ENCODE data around the gene SLC6A5.

SLC6A5 gene

GRCh38 chr11:20604864-20605601 is 5.6 kb downstream of the SLC6A5 start:
- peaks cover 1% of the 10 kb centered on the region for H3K4me1 Mint-ChIP-seq
- H3K4me3 Mint-ChIP-seq: no peak overlapping the region
- no peaks in the 10 kb centered on the region for H3K9me3 Mint-ChIP-seq
- H3K27ac Mint-ChIP-seq: no peak overlapping the region
- H3K27me3 Mint-ChIP-seq (ENCODE audit: low read depth): peaks cover 88% of the 10 kb centered on the region
- H3K36me3 Mint-ChIP-seq (ENCODE audit: low read depth): no peaks in the 10 kb centered on the region
- TF ChIP-seq, protein P1, sequence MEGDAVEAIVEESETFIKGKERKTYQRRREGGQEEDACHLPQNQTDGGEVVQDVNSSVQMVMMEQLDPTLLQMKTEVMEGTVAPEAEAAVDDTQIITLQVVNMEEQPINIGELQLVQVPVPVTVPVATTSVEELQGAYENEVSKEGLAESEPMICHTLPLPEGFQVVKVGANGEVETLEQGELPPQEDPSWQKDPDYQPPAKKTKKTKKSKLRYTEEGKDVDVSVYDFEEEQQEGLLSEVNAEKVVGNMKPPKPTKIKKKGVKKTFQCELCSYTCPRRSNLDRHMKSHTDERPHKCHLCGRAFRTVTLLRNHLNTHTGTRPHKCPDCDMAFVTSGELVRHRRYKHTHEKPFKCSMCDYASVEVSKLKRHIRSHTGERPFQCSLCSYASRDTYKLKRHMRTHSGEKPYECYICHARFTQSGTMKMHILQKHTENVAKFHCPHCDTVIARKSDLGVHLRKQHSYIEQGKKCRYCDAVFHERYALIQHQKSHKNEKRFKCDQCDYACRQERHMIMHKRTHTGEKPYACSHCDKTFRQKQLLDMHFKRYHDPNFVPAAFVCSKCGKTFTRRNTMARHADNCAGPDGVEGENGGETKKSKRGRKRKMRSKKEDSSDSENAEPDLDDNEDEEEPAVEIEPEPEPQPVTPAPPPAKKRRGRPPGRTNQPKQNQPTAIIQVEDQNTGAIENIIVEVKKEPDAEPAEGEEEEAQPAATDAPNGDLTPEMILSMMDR (IDR thresholded peaks at IDR 0.05; ENCODE audit: unreplicated experiment in 3 of 3): no peak

- H3K4me3 Mint-ChIP-seq: no peak overlapping the region
- H3K36me3 Mint-ChIP-seq (ENCODE audit: low read depth): no peaks in the 10 kb centered on the region
- H3K27ac Mint-ChIP-seq: no peak overlapping the region
- TF ChIP-seq, protein P1 (IDR thresholded peaks at IDR 0.05; ENCODE audit: unreplicated experiment in 3 of 3): no peak
- peaks cover 5% of the 10 kb centered on the region for H3K4me1 Mint-ChIP-seq
- no peaks in the 10 kb centered on the region for H3K9me3 Mint-ChIP-seq
- H3K27me3 Mint-ChIP-seq (ENCODE audit: low read depth): peaks cover 88% of the 10 kb centered on the region
These were observed 6.2 kb downstream of the SLC6A5 start for GRCh38 chr11:20605602-20606091.

GRCh38 chr11:20608934-20609333 is 9.5 kb downstream of the SLC6A5 start:
- no peak overlapping the region for H3K4me3 Mint-ChIP-seq
- H3K36me3 Mint-ChIP-seq (ENCODE audit: low read depth): no peaks in the 10 kb centered on the region
- TF ChIP-seq, protein P1 (IDR thresholded peaks at IDR 0.05; ENCODE audit: unreplicated experiment in 3 of 3): no peak
- H3K27ac Mint-ChIP-seq: no peak overlapping the region
- no peaks in the 10 kb centered on the region for H3K9me3 Mint-ChIP-seq
- peaks cover 78% of the 10 kb centered on the region for H3K27me3 Mint-ChIP-seq (ENCODE audit: low read depth)
- H3K4me1 Mint-ChIP-seq: peaks cover 5% of the 10 kb centered on the region

- Mint-ChIP-seq H3K4me3 (peak overlapping the region in 2 of 3 experiments; percentile 29 to 56), H3K36me3 (ENCODE audit: low read depth) (no peaks in the 10 kb centered on the region), H3K27me3 (ENCODE audit: low read depth) (peaks cover 74% of the 10 kb centered on the region), H3K27ac (no peak overlapping the region), H3K9me3 (no peaks in the 10 kb centered on the region), H3K4me1 (peaks cover 5% of the 10 kb centered on the region)
- TF ChIP-seq, protein P1 (IDR thresholded peaks at IDR 0.05; ENCODE audit: unreplicated experiment in 3 of 3): peak; percentile 96 to 98 (median 96)
These were observed 10.6 kb downstream of the SLC6A5 start for GRCh38 chr11:20609727-20610707.

GRCh38 chr11:20610825-20611224 is 11.4 kb downstream of the SLC6A5 start:
- TF ChIP-seq, protein P1 (IDR thresholded peaks at IDR 0.05; ENCODE audit: unreplicated experiment in 3 of 3): no peak
- peaks cover 72% of the 10 kb centered on the region for H3K27me3 Mint-ChIP-seq (ENCODE audit: low read depth)
- H3K4me3 Mint-ChIP-seq: no peak overlapping the region
- peaks cover 5% of the 10 kb centered on the region for H3K4me1 Mint-ChIP-seq
- no peak overlapping the region for H3K27ac Mint-ChIP-seq
- H3K9me3 Mint-ChIP-seq: no peaks in the 10 kb centered on the region
- H3K36me3 Mint-ChIP-seq (ENCODE audit: low read depth): no peaks in the 10 kb centered on the region
